Liver (tissue), 9 donors: ENCODE data around the gene RAB3C. TPM values are rescaled to one million over a fixed set of nuclear protein-coding genes. Genes with fewer than 3 reads are reported as not detected.

Experiments used
- DNase-seq: peaks from one replicate; pipeline ENCODE4 v3.0.0-alpha.2; 2017; ENCODE audit warnings: low spot score
- H3K27ac ChIP-seq, 2 donors: one replicate each; pipeline ENCODE4 v1.7.0; 2013; ENCODE audit warnings: inconsistent platforms in 2 of 2, low read length in 2 of 2, control low read depth in 1 of 2, low read depth in 1 of 2, mild to moderate bottlenecking in 1 of 2
- H3K27me3 ChIP-seq, 4 donors: one replicate each; pipeline versions ENCODE4 v1.6.1 to v1.7.0; 2013; ENCODE audit warnings: low read length in 3 of 4, inconsistent platforms in 1 of 4, mild to moderate bottlenecking in 1 of 4, moderate library complexity in 1 of 4; ENCODE audit not compliant: control insufficient read depth in 4 of 4, insufficient read depth in 4 of 4
- H3K36me3 ChIP-seq, 4 donors: one replicate each; pipeline versions ENCODE4 v1.6.1 to v1.7.0; 2013; ENCODE audit warnings: low read length in 3 of 4, mild to moderate bottlenecking in 3 of 4, low read depth in 1 of 4, moderate library complexity in 1 of 4; ENCODE audit not compliant: control insufficient read depth in 4 of 4, insufficient read depth in 3 of 4
- H3K4me1 ChIP-seq, 4 donors: one replicate each; pipeline versions ENCODE4 v1.6.1 to v1.7.0; 2013; ENCODE audit warnings: low read length in 3 of 4, mild to moderate bottlenecking in 3 of 4, moderate library complexity in 1 of 4; ENCODE audit not compliant: control insufficient read depth in 4 of 4, insufficient read depth in 4 of 4
- H3K4me3 ChIP-seq, 3 donors: one replicate each; pipeline versions ENCODE4 v1.6.1 to v1.7.0; 2013; ENCODE audit warnings: low read length in 3 of 3, control low read depth in 1 of 3, low read depth in 1 of 3, mild to moderate bottlenecking in 1 of 3
- H3K9ac ChIP-seq, 2 donors: one replicate each; pipeline ENCODE4 v1.7.0; 2013; ENCODE audit warnings: low read length in 2 of 2, mild to moderate bottlenecking in 2 of 2, moderate library complexity in 2 of 2, control low read depth in 1 of 2, low read depth in 1 of 2
- H3K9me3 ChIP-seq, 4 donors: one replicate each; pipeline versions ENCODE4 v1.6.1 to v1.7.0; 2013; ENCODE audit warnings: low read length in 3 of 4; ENCODE audit not compliant: control insufficient read depth in 4 of 4
- FOXA1 ChIP-seq: IDR thresholded peaks from 2 replicates; pipeline ENCODE4 v1.6.1; 2016; ENCODE audit warnings: antibody characterized with exemption
- HNF4A ChIP-seq, 2 donors: conservative IDR thresholded peaks; 2 replicates each; pipeline ENCODE4 v1.6.1; 2016; ENCODE audit warnings: antibody characterized with exemption in 2 of 2, mild to moderate bottlenecking in 2 of 2
- NR2F2 ChIP-seq: IDR thresholded peaks from 2 replicates; pipeline ENCODE4 v1.6.1; 2016; ENCODE audit warnings: antibody characterized with exemption
- RAD21 ChIP-seq, 2 donors: IDR thresholded peaks; 2 replicates each; pipeline ENCODE4 v1.6.1; 2016; ENCODE audit warnings: antibody characterized with exemption in 2 of 2, mild to moderate bottlenecking in 2 of 2
- RXRA ChIP-seq, 2 donors: IDR thresholded peaks; 2 replicates each; pipeline ENCODE4 v1.6.1; 2017 to 2018; ENCODE audit warnings: antibody characterized with exemption in 2 of 2, mild to moderate bottlenecking in 1 of 2
- SP1 ChIP-seq: IDR thresholded peaks from 2 replicates; pipeline ENCODE4 v1.6.1; 2018; ENCODE audit warnings: antibody characterized with exemption, mild to moderate bottlenecking
- TAF1 ChIP-seq: conservative IDR thresholded peaks from 2 replicates; pipeline ENCODE4 v1.6.1; 2016; ENCODE audit warnings: antibody characterized with exemption, mild to moderate bottlenecking
- WGBS: extraction: QIAGEN DNeasy Blood & Tissue Kit; methylation state at CpG from one replicate; pipeline ENCODE4 v1.1.7; 2013; 5-methylcytosine and 5-hydroxymethylcytosine counted together
- polyA plus RNA-seq, 2 donors: library from polyadenylated mRNA; stranded (reverse) in 1 of 2; unstranded in 1 of 2; fragments of 200-250 nt in 1 of 2; fragments of >200 nt in 1 of 2; fragmentation: Nextera tagmentation in 1 of 2; extraction: Ambion mirVana in 1 of 2; gene quantifications; one replicate each; pipeline versions ENCODE4 v1.2.1 to v1.2.3, GENCODE V29; 2013 to 2015
- total RNA-seq, 2 donors: library from RNA; depleted of rRNA; stranded (reverse); fragments of >200 nt; gene quantifications; one replicate each; pipeline ENCODE4 v1.2.3, GENCODE V29; 2014
- TF ChIP-seq, protein P1 (sequence below): IDR thresholded peaks from 2 replicates; pipeline ENCODE4 v1.6.1; 2016; ENCODE audit warnings: antibody characterized with exemption
- TF ChIP-seq, protein P2 (sequence below): IDR thresholded peaks from 2 replicates; pipeline ENCODE4 v1.6.1; 2016; ENCODE audit warnings: antibody characterized with exemption
- TF ChIP-seq, protein P3 (sequence below): IDR thresholded peaks from 2 replicates; pipeline ENCODE4 v1.6.1; 2016; ENCODE audit warnings: antibody characterized with exemption
- TF ChIP-seq, protein P4 (sequence below): IDR thresholded peaks from 2 replicates; pipeline ENCODE4 v1.6.1; 2016; ENCODE audit warnings: antibody characterized with exemption, mild to moderate bottlenecking
- donor health status: healthy.
- donor health status: healthy.
- donor health status: healthy.
- donor health status: healthy.
- donor health status: healthy.

RAB3C gene
- total and polyA plus RNA-seq, 4 donors = 0.72 to 4.6 (median 1.3) TPM

DNA sequence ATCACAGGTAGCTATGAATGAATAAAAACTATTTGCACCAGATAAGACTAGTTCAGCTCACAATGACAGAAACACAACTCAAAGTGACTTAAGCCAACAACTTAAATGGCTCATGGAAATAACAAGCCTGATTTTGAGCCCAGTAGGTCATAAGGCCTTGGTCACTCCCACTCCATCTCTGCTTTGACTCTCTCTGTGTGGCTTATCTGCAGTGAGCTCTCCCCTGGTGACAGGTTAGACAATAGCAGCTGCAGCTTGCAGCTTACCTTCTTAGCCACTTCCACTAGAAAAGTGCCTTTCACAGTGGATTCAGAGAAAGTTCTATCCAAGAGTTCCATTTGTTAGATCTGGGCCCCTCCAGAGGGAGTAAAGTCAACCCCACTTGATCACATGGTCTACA, 315.7 kb downstream of the RAB3C start:
- Histone ChIP-seq H3K27me3 (no peaks in the 10 kb centered on the region), H3K4me1 (no peaks in the 10 kb centered on the region), H3K36me3 (no peaks in the 10 kb centered on the region), H3K9me3 (no peaks in the 10 kb centered on the region), H3K27ac (no peak overlapping the region), H3K9ac (no peak overlapping the region), H3K4me3 (no peak overlapping the region)
- DNase-seq = no peak
- no peak for TF ChIP-seq TAF1
- TF ChIP-seq, protein P1, sequence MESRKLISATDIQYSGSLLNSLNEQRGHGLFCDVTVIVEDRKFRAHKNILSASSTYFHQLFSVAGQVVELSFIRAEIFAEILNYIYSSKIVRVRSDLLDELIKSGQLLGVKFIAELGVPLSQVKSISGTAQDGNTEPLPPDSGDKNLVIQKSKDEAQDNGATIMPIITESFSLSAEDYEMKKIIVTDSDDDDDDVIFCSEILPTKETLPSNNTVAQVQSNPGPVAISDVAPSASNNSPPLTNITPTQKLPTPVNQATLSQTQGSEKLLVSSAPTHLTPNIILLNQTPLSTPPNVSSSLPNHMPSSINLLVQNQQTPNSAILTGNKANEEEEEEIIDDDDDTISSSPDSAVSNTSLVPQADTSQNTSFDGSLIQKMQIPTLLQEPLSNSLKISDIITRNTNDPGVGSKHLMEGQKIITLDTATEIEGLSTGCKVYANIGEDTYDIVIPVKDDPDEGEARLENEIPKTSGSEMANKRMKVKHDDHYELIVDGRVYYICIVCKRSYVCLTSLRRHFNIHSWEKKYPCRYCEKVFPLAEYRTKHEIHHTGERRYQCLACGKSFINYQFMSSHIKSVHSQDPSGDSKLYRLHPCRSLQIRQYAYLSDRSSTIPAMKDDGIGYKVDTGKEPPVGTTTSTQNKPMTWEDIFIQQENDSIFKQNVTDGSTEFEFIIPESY = no peak
- TF ChIP-seq, protein P2, sequence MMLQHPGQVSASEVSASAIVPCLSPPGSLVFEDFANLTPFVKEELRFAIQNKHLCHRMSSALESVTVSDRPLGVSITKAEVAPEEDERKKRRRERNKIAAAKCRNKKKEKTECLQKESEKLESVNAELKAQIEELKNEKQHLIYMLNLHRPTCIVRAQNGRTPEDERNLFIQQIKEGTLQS = no peak
- no peak for TF ChIP-seq RAD21 (IDR thresholded peaks at IDR 0.05)
- TF ChIP-seq HNF4A (conservative IDR thresholded peaks at IDR 0.05) = no peak
- TF ChIP-seq, protein P3, sequence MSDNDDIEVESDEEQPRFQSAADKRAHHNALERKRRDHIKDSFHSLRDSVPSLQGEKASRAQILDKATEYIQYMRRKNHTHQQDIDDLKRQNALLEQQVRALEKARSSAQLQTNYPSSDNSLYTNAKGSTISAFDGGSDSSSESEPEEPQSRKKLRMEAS = no peak
- no peak for TF ChIP-seq SP1
- TF ChIP-seq, protein P4, sequence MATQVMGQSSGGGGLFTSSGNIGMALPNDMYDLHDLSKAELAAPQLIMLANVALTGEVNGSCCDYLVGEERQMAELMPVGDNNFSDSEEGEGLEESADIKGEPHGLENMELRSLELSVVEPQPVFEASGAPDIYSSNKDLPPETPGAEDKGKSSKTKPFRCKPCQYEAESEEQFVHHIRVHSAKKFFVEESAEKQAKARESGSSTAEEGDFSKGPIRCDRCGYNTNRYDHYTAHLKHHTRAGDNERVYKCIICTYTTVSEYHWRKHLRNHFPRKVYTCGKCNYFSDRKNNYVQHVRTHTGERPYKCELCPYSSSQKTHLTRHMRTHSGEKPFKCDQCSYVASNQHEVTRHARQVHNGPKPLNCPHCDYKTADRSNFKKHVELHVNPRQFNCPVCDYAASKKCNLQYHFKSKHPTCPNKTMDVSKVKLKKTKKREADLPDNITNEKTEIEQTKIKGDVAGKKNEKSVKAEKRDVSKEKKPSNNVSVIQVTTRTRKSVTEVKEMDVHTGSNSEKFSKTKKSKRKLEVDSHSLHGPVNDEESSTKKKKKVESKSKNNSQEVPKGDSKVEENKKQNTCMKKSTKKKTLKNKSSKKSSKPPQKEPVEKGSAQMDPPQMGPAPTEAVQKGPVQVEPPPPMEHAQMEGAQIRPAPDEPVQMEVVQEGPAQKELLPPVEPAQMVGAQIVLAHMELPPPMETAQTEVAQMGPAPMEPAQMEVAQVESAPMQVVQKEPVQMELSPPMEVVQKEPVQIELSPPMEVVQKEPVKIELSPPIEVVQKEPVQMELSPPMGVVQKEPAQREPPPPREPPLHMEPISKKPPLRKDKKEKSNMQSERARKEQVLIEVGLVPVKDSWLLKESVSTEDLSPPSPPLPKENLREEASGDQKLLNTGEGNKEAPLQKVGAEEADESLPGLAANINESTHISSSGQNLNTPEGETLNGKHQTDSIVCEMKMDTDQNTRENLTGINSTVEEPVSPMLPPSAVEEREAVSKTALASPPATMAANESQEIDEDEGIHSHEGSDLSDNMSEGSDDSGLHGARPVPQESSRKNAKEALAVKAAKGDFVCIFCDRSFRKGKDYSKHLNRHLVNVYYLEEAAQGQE = no peak

DNA sequence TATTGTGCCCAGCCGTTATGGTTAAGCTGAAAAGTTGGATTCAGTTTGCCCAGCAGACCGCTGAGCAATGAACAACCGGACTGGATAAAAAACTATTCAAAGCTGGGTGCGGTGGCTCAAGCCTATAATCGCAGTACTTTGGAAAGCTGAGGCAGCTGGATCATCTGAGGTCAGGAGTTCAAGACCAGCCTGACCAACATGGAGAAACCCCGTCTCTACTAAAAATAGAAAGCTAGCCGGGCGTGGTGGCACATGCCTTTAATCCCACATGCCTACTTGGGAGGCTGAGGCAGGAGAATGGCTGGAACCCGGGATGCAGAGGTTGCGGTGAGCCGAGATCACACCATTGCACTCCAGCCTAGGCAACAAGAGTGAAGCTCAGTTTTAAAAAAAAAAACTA, 318.4 kb downstream of the RAB3C start:
- Histone ChIP-seq H3K9me3 (peaks cover 0 to under 1% (median 0%) of the 10 kb centered on the region in 4 donors), H3K4me3 (no peak overlapping the region), H3K36me3 (no peaks in the 10 kb centered on the region), H3K9ac (no peak overlapping the region), H3K4me1 (no peaks in the 10 kb centered on the region), H3K27ac (no peak overlapping the region), H3K27me3 (peaks cover 0 to 3% (median 0%) of the 10 kb centered on the region in 4 donors)
- 89% methylated on average over 11 of the region's 11 CpGs for WGBS
- no peak for DNase-seq
- TF ChIP-seq FOXA1 (no peak), NR2F2 (no peak), TAF1 (no peak)

DNA sequence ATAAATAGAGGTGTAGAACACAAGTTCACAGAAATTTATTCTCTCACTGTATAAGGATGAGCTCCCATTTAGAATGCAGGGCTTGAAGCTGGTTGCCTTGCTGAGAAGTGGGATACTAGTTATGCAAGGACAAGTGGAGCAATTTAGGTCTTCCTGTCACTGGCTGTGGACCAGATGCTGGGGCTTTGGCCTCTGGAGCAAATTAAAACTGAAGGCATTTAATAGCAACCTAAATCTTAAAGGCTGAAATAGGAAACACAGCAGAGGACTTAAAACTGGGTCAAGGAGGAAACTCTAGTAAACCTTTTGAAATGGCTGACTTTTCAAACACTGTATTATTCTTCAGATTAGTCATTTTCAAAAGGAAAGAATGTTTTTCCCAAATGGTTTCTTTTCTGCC, 319.4 kb downstream of the RAB3C start:
- Histone ChIP-seq H3K9ac (no peak overlapping the region), H3K27me3 (peaks cover 0 to 3% (median 0%) of the 10 kb centered on the region in 4 donors), H3K27ac (no peak overlapping the region), H3K36me3 (no peaks in the 10 kb centered on the region), H3K4me3 (no peak overlapping the region), H3K9me3 (peaks cover 0 to 2% (median 0%) of the 10 kb centered on the region in 4 donors), H3K4me1 (no peaks in the 10 kb centered on the region)
- no peak for DNase-seq
- TF ChIP-seq NR2F2 (peak; percentile 41), RXRA (IDR thresholded peaks at IDR 0.05) (peak; percentile 15 to 61)
- TF ChIP-seq, protein P2 = no peak
